ENCODE data around the gene PSMB9.

The PSMB9 gene

DNA sequence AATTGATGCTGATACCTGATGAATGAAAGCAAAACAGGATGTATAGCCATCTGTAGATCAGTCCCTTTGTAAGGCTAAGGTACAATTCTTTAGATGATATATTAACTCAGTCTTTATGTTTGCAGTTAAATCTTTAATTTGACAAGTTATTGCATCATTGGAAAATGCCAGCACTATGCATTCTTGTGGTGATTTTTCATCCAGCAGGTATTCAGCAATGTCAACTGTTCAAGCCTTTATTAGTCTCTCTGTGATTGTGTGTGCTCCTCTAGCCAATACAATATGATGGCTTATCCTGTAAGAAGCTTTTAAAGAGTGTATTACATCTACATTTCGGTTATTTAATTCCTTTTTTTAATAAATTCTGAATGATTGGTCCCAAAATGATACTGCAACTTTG is 52.5 kb downstream of the PSMB9 start:
- no peak for DNase-seq (ENCODE audit: low read depth)

DNA sequence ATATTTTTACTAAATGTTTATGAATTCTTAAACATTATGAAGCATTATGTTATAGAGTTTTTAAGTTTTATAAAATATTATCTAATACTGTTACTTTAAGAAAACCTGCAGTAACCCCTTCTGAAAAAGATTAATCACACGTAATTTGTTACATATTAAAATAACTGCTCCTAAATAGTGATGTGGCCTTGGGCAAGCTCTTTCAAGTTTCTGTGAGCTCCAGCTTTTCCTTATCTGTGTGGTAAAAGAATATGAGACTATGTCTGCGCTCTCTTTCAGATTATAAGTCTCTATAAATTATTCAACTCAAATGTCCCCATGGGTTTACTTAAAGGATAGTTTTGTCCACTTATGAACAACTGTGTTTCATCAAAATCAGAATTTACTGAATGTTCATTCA is 54.9 kb downstream of the PSMB9 start:
- DNase-seq (ENCODE audit: low read depth) = no peak

Data from fibroblast of the conjunctiva (primary cell).